Stimulated activated CD4-positive, alpha-beta T cell treated with anti-CD3 and anti-CD28 coated beads, Interleukin-15, amount 100 ng/mL, for 1 hour (primary cell): ENCODE results near the gene DMRT2.

Experiments used
- DNase-seq, 2 donors: peaks; one replicate each; pipeline ENCODE4 v3.0.0-alpha.2; 2020; ENCODE audit warnings: low read depth in 1 of 2, low spot score in 1 of 2

Gene DMRT2

GRCh38 chr9:1086517-1086916, 36.4 kb downstream of the DMRT2 start:
- no peak for DNase-seq

- no peak for DNase-seq
Observed at GRCh38 chr9:1087120-1087881, 37.1 kb downstream of the DMRT2 start.

- DNase-seq = no peak
Observed at GRCh38 chr9:1094749-1095148, 44.6 kb downstream of the DMRT2 start.

GRCh38 chr9:1096155-1096964, 46.2 kb downstream of the DMRT2 start:
- DNase-seq = no peak

GRCh38 chr9:1098551-1098950, 48.4 kb downstream of the DMRT2 start:
- DNase-seq = no peak

GRCh38 chr9:1100201-1100600, 50.0 kb downstream of the DMRT2 start:
- DNase-seq = no peak

GRCh38 chr9:1100945-1101344, 50.8 kb downstream of the DMRT2 start:
- DNase-seq = no peak

- no peak for DNase-seq
Observed at GRCh38 chr9:1101846-1102641, 51.9 kb downstream of the DMRT2 start.

GRCh38 chr9:1102642-1102970, 52.4 kb downstream of the DMRT2 start:
- DNase-seq = no peak
